GM18507 (cell line): Measurements from ENCODE around the gene ELMOD2.
"Not testable (repeated sequence)": the region's sequence is repeated elsewhere in the genome, so short reads cannot be mapped to it uniquely, and the experiment has no call there.

Experiments
- DNase-seq: peaks from one replicate; pipeline ENCODE4 v3.0.0; 2011; ENCODE audit warnings: low read depth; ENCODE audit not compliant: insufficient read length; ENCODE audit errors: extremely low spot score
- FAIRE-seq: peaks from 2 replicates; lab custom pipeline; 2011; peaks lifted over from hg19 to GRCh38; lab: Jason Lieb, UNC

ELMOD2 gene

GRCh38 chr4:140523857-140524742, at the start of gene ELMOD2:
TSS of gene ELMOD2 (plus strand) at chr4:140524168. CDS start at chr4:140525429, 1,261 bp downstream.
- DNase-seq (peak; percentile 95), FAIRE-seq (peak; percentile 99)

GRCh38 chr4:140483445-140483844, 40.5 kb upstream of the ELMOD2 start:
- DNase-seq (no peak), FAIRE-seq (no peak)

GRCh38 chr4:140485939-140486338, 38.0 kb upstream of the ELMOD2 start:
- FAIRE-seq (no peak), DNase-seq (no peak)

GRCh38 chr4:140497405-140497746, 26.6 kb upstream of the ELMOD2 start:
- DNase-seq, result no peak
- FAIRE-seq, result no peak

GRCh38 chr4:140497747-140498636, 26.0 kb upstream of the ELMOD2 start, which contains the start of gene MGAT4D:
TSS of gene MGAT4D (minus strand) at chr4:140498293. CDS start at chr4:140498222, 71 bp downstream.
- DNase-seq, result no peak
- no peak for FAIRE-seq

- DNase-seq (no peak), FAIRE-seq (no peak)
Observed at GRCh38 chr4:140499391-140499790, 24.6 kb upstream of the ELMOD2 start.

- DNase-seq (no peak), FAIRE-seq (no peak)
Observed at GRCh38 chr4:140504261-140504660, 19.7 kb upstream of the ELMOD2 start.

GRCh38 chr4:140513765-140514164, 10.2 kb upstream of the ELMOD2 start:
- DNase-seq, FAIRE-seq: not testable (repeated sequence)

- no peak for FAIRE-seq
- DNase-seq, result no peak
Observed at GRCh38 chr4:140515423-140515822, 8.5 kb upstream of the ELMOD2 start.

GRCh38 chr4:140523370-140523856, 555 bp upstream of the ELMOD2 start:
- FAIRE-seq, result peak; percentile 54

GRCh38 chr4:140529434-140529833, 5.5 kb downstream of the ELMOD2 start:
- no peak for FAIRE-seq
- DNase-seq, result no peak

More at GRCh38 chr4:140523370-140523856, 555 bp upstream of the ELMOD2 start:
- no peak for DNase-seq

GRCh38 chr4:140533951-140534480, 10.0 kb downstream of the ELMOD2 start:
- DNase-seq (no peak), FAIRE-seq (no peak)

GRCh38 chr4:140556372-140557085, 32.6 kb downstream of the ELMOD2 start:
- peak; percentile 88 for FAIRE-seq
- DNase-seq, result no peak

- DNase-seq (no peak), FAIRE-seq (no peak)
Observed at GRCh38 chr4:140557831-140558435, 34.0 kb downstream of the ELMOD2 start.

GRCh38 chr4:140559696-140560095, 35.7 kb downstream of the ELMOD2 start:
- no peak for FAIRE-seq
- DNase-seq, result no peak

- FAIRE-seq (no peak), DNase-seq (no peak)
Observed at GRCh38 chr4:140568507-140569306, 44.7 kb downstream of the ELMOD2 start, which contains the start of gene UCP1. TSS of gene UCP1 (minus strand) at chr4:140568961. CDS start at chr4:140568729, 232 bp downstream.

GRCh38 chr4:140569307-140569638, 45.3 kb downstream of the ELMOD2 start:
- no peak for DNase-seq
- FAIRE-seq, result no peak

GRCh38 chr4:140571620-140572019, 47.7 kb downstream of the ELMOD2 start:
- DNase-seq, result no peak
- no peak for FAIRE-seq
